OCI-LY7 (cell line): ENCODE measurements around the gene PHF19. TPM values are rescaled to one million over a fixed set of nuclear protein-coding genes. Genes with fewer than 3 reads are reported as not detected.

Source experiments
- BruUV-seq: library from RNA; stranded (reverse); fragments of 400-500 nt; replicated peaks from 2 replicates; lab custom pipeline; 2021; lab: Mats Ljungman, UMichigan
- CTCF ChIA-PET: fragments of 300-600 bp; sonication (Branson Sonifier 250); formaldehyde crosslinking; loops from one replicate; lab custom pipeline; 2022; ENCODE audit warnings: antibody characterized with exemption; ENCODE audit not compliant: unreplicated experiment; lab: Charles Lee
- POLR2A ChIA-PET: fragments of 300-600 bp; sonication (Branson Sonifier 250); formaldehyde crosslinking; loops from one replicate; lab custom pipeline; 2022; ENCODE audit warnings: antibody characterized with exemption; lab: Charles Lee
- DNase-seq: peaks from one replicate; pipeline ENCODE4 v3.0.0-alpha.2; 2015; ENCODE audit warnings: low spot score
- H2AFZ ChIP-seq: fragments of 200-600 bp; sonication (generic), shearing (Covaris generic); 2 replicates; pipeline ENCODE4 v1.6.1; 2014; ENCODE audit warnings: mild to moderate bottlenecking, antibody characterized with exemption, low read length, moderate library complexity
- H3K27ac ChIP-seq: fragments of 200-600 bp; sonication (generic); 2 replicates; pipeline ENCODE4 v1.5.1; 2014; ENCODE audit warnings: mixed run types, low read depth, mild to moderate bottlenecking, moderate library complexity, low read length, inconsistent platforms; ENCODE audit not compliant: poor library complexity, severe bottlenecking
- H3K36me3 ChIP-seq: fragments of 200-600 bp; sonication (generic); 2 replicates; pipeline ENCODE4 v1.6.1; 2014; ENCODE audit warnings: mild to moderate bottlenecking, antibody characterized with exemption, low read length, moderate library complexity, mixed read lengths; ENCODE audit not compliant: insufficient read depth
- H3K4me1 ChIP-seq: fragments of 200-600 bp; sonication (generic); 2 replicates; pipeline ENCODE4 v1.5.1; 2014; ENCODE audit warnings: mild to moderate bottlenecking, low read length; ENCODE audit not compliant: insufficient read depth, poor library complexity, severe bottlenecking
- H3K4me2 ChIP-seq: fragments of 200-600 bp; sonication (generic); 2 replicates; pipeline ENCODE4 v1.6.1; 2014; ENCODE audit warnings: mild to moderate bottlenecking, low read length
- H3K4me3 ChIP-seq: fragments of 200-600 bp; sonication (generic); 2 replicates; pipeline ENCODE4 v1.5.1; 2014; ENCODE audit warnings: mild to moderate bottlenecking, low read depth, low read length; ENCODE audit not compliant: poor library complexity, severe bottlenecking
- H3K79me2 ChIP-seq: fragments of 200-600 bp; sonication (generic); 2 replicates; pipeline ENCODE4 v1.6.1; 2016; ENCODE audit warnings: low read depth, mild to moderate bottlenecking, low read length, moderate library complexity, mixed read lengths; ENCODE audit not compliant: insufficient read depth
- H3K9me2 ChIP-seq: fragments of 200-600 bp; sonication (generic); 2 replicates; pipeline ENCODE4 v1.6.1; 2016; ENCODE audit warnings: mild to moderate bottlenecking, low read length, mixed read lengths; ENCODE audit not compliant: insufficient read depth
- H3K9me3 ChIP-seq: fragments of 200-600 bp; sonication (generic); 2 replicates; pipeline ENCODE4 v1.6.1; 2014; ENCODE audit warnings: mild to moderate bottlenecking, mixed run types, low read length, mixed read lengths
- H4K20me1 ChIP-seq: fragments of 200-600 bp; sonication (generic); 2 replicates; pipeline ENCODE4 v1.6.1; 2014; ENCODE audit warnings: mild to moderate bottlenecking, antibody characterized with exemption, low read length, moderate library complexity, mixed read lengths; ENCODE audit not compliant: insufficient read depth
- EZH2phosphoT487 ChIP-seq: fragments of 200-600 bp; sonication (generic); IDR thresholded peaks from 2 replicates; pipeline ENCODE4 v1.6.1; 2018; ENCODE audit warnings: low read depth, borderline replicate concordance, mild to moderate bottlenecking, mixed run types, antibody characterized with exemption, low read length, moderate library complexity, mixed read lengths
- intact Hi-C: fragments of 100-400 bp; cut with micrococcal nuclease; formaldehyde crosslinking; loops from one replicate; pipeline ENCODE4 v1.10.0; 2022; ENCODE audit not compliant: unreplicated experiment
- total RNA-seq, 2 experiments: library from RNA; depleted of rRNA in 1 of 2; stranded (reverse); fragments of >200 nt in 1 of 2; shearing (Covaris generic) in 1 of 2; gene quantifications; 2 replicates each; pipeline ENCODE4 v1.2.3, GENCODE V29; 2014 to 2022
- TF ChIP-seq, protein P1 (sequence below): fragments of 200-600 bp; sonication (generic); conservative IDR thresholded peaks from 2 replicates; pipeline ENCODE4 v1.5.1; 2014; ENCODE audit warnings: mild to moderate bottlenecking, antibody characterized with exemption, low read length, moderate library complexity, mixed read lengths

PHF19 gene
- total RNA-seq, 2 experiments from 2014 or later, result 102 to 214 TPM

DNA sequence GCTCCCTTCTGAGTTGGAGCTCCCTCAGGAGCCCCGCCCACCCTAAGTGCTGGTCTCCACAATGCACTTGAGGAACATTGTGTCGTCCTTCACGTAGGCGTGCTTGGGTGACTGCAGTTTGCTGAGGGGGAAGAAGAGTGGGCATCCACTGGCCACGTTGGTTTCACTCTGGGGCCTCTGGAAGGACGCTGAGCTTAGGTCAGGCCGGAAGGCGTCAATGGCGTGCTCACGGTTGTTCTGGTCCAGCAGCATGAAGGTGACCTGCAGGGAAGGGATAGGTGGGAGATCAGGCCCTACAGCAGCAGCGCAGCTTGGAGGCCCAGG is 28.0 kb upstream of the PHF19 start:
- Histone ChIP-seq H3K4me1 (peaks cover 69% of the 10 kb centered on the region), H3K4me3 (peak overlapping the region; percentile 21), H2AFZ (no peak overlapping the region), H3K9me3 (no peaks in the 10 kb centered on the region), H3K36me3 (peaks cover 23% of the 10 kb centered on the region), H3K27ac (peak overlapping the region; percentile 97), H3K79me2 (no peaks in the 10 kb centered on the region; the same call in 1 of the 2 replicates), H4K20me1 (no peaks in the 10 kb centered on the region), H3K9me2 (no peaks in the 10 kb centered on the region), H3K4me2 (peak overlapping the region; percentile 66)
- DNase-seq, result no peak
- intact Hi-C loops, result no loop called here
- POLR2A ChIA-PET, result interaction anchor here (1.3 to 7.0 kb wide), 8 partner anchors 9 to 29 kb away, joined by 3 to 100 read pairs (median 14); partner anchors contain the start of genes PHF19 and TRAF1
- no TSS peak for BruUV-seq
- CTCF ChIA-PET, result interaction anchor here (0.5 to 1.6 kb wide), 2 partner anchors 15 to 20 kb away, joined by 7 to 9 read pairs; no protein-coding TSS in a partner anchor
- no peak for TF ChIP-seq EZH2phosphoT487
- TF ChIP-seq, protein P1, sequence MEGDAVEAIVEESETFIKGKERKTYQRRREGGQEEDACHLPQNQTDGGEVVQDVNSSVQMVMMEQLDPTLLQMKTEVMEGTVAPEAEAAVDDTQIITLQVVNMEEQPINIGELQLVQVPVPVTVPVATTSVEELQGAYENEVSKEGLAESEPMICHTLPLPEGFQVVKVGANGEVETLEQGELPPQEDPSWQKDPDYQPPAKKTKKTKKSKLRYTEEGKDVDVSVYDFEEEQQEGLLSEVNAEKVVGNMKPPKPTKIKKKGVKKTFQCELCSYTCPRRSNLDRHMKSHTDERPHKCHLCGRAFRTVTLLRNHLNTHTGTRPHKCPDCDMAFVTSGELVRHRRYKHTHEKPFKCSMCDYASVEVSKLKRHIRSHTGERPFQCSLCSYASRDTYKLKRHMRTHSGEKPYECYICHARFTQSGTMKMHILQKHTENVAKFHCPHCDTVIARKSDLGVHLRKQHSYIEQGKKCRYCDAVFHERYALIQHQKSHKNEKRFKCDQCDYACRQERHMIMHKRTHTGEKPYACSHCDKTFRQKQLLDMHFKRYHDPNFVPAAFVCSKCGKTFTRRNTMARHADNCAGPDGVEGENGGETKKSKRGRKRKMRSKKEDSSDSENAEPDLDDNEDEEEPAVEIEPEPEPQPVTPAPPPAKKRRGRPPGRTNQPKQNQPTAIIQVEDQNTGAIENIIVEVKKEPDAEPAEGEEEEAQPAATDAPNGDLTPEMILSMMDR, result no peak

- H3K9me2 ChIP-seq, result no peaks in the 10 kb centered on the region
- peak overlapping the region; percentile 97 for H3K27ac ChIP-seq
- POLR2A ChIA-PET, result interaction anchor here (0.6 to 7.0 kb wide), 13 partner anchors 9 to 274 kb away, joined by 3 to 100 read pairs (median 12); partner anchors contain the start of genes PHF19 and TRAF1
- H2AFZ ChIP-seq, result no peak overlapping the region
- H3K36me3 ChIP-seq, result peaks cover 17% of the 10 kb centered on the region
- H3K9me3 ChIP-seq, result no peaks in the 10 kb centered on the region
- peak overlapping the region; percentile 21 for H3K4me3 ChIP-seq
- CTCF ChIA-PET, result interaction anchor here (0.6 to 1.6 kb wide), 4 partner anchors 10 to 21 kb away, joined by 3 to 7 read pairs (median 3); no protein-coding TSS in a partner anchor
- intact Hi-C loops, result no loop called here
- H3K79me2 ChIP-seq, result no peaks in the 10 kb centered on the region; the same call in 1 of the 2 replicates
- H4K20me1 ChIP-seq, result no peaks in the 10 kb centered on the region
- no TSS peak for BruUV-seq
- TF ChIP-seq EZH2phosphoT487, result no peak
- H3K4me2 ChIP-seq, result peak overlapping the region; percentile 66
- H3K4me1 ChIP-seq, result peaks cover 76% of the 10 kb centered on the region
- DNase-seq, result peak; percentile 89
These were observed 27.3 kb upstream of the PHF19 start for GRCh38 chr9:120904061-120904977.
